Gastroesophageal sphincter (tissue), 3 donors: ENCODE results near the gene HEMK1.

Source experiments
- CTCF ChIP-seq, 4 experiments: fragments of 200-600 bp in 2 of 4; fragments of 450-650 bp in 2 of 4; sonication (generic) in 1 of 4; IDR thresholded peaks; one replicate each; pipeline ENCODE4 v1.5.1; 2017 to 2019; ENCODE audit warnings: antibody characterized with exemption in 4 of 4, mild to moderate bottlenecking in 2 of 4, moderate library complexity in 2 of 4
- POLR2A ChIP-seq, 2 donors: fragments of 450-650 bp; IDR thresholded peaks; one replicate each; pipeline ENCODE4 v1.6.1; 2017; ENCODE audit warnings: antibody characterized with exemption in 2 of 2, mild to moderate bottlenecking in 2 of 2, moderate library complexity in 1 of 2
- POLR2AphosphoS5 ChIP-seq: sonication (generic); formaldehyde crosslinking; IDR thresholded peaks from one replicate; pipeline ENCODE4 v1.6.1; 2017; ENCODE audit warnings: antibody characterized with exemption

DNA sequence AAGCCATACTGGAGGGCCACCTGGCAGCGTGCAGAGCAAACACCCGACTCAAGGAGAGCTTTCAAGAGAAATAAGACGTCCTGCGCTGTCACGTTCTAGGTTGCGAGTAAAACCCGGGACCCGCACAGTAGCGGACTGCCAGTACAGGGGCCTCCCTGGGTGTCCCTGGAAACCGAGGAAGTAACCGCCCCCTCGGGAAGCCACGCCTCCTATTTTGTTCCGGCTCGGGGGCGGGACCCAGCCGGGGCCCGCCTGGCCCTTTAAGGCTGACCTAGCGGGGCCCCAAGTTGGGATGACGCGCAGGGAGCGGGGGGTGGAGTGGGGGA, 47.4 kb downstream of the HEMK1 start:
- TF ChIP-seq CTCF (IDR thresholded peaks at IDR 0.05) = no peak
- TF ChIP-seq POLR2A (IDR thresholded peaks at IDR 0.05) = no peak
- TF ChIP-seq POLR2AphosphoS5 = no peak
